AG10803 (cell line): ENCODE measurements around the gene SSBP3.

Experiments used
- DNase-seq: peaks from one replicate; pipeline ENCODE4 v3.0.0; 2010; ENCODE audit warnings: low read depth
- H3K4me3 ChIP-seq: 2 replicates; pipeline ENCODE4 v1.5.1; 2011; ENCODE audit warnings: mild to moderate bottlenecking, low read length, control low read depth
- CTCF ChIP-seq: conservative IDR thresholded peaks from 2 replicates; pipeline ENCODE4 v1.5.1; 2011; ENCODE audit warnings: mild to moderate bottlenecking, low read length, control low read depth, inconsistent platforms

The SSBP3 gene

GRCh38 chr1:54283635-54284385 lies 122.4 kb downstream of the SSBP3 start:
- no peak for DNase-seq
- no peak overlapping the region for H3K4me3 ChIP-seq
- no peak for TF ChIP-seq CTCF

GRCh38 chr1:54282101-54282847 lies 123.9 kb downstream of the SSBP3 start:
- no peak for DNase-seq
- no peak overlapping the region for H3K4me3 ChIP-seq
- TF ChIP-seq CTCF, result no peak

GRCh38 chr1:54280651-54281050 lies 125.5 kb downstream of the SSBP3 start:
- DNase-seq, result no peak
- no peak overlapping the region for H3K4me3 ChIP-seq
- no peak for TF ChIP-seq CTCF

- no peak overlapping the region for H3K4me3 ChIP-seq
- TF ChIP-seq CTCF, result no peak
- no peak for DNase-seq
Measured at GRCh38 chr1:54279457-54279856, 126.7 kb downstream of the SSBP3 start.

- DNase-seq, result peak; percentile 84
- no peak overlapping the region for H3K4me3 ChIP-seq
- no peak for TF ChIP-seq CTCF
Measured at GRCh38 chr1:54278941-54279422, 127.2 kb downstream of the SSBP3 start.

- DNase-seq, result peak; percentile 46
- H3K4me3 ChIP-seq, result no peak overlapping the region
- TF ChIP-seq CTCF, result peak; percentile 16; the same call in 1 of the 2 replicates
Measured at GRCh38 chr1:54277451-54278341, 128.5 kb downstream of the SSBP3 start.
